Measurements from ENCODE around the gene DNAJC11. TPM values are rescaled to one million over a fixed set of nuclear protein-coding genes. Genes with fewer than 3 reads are reported as not detected.
A peak's percentile ranks its signal among the peaks of the same experiment; 100 is the strongest.
"Not testable (repeated sequence)": the region's sequence is repeated elsewhere in the genome, so short reads cannot be mapped to it uniquely, and the experiment has no call there.

DNAJC11 gene
- total RNA-seq, 1 experiment from 2014 or later = 33.4 TPM

- Histone ChIP-seq H3K4me2 (ENCODE audit: low read depth, low read length, poor library complexity, severe bottlenecking) (no peak overlapping the region), H3K27ac (ENCODE audit: low read length) (no peak overlapping the region), H3K4me1 (ENCODE audit: low read length) (no peaks in the 10 kb centered on the region), H3K36me3 (ENCODE audit: insufficient read depth, low read length) (no peaks in the 10 kb centered on the region), H3K9ac (ENCODE audit: low read length) (no peak overlapping the region), H2AFZ (ENCODE audit: low read length) (no peak overlapping the region), H4K20me1 (ENCODE audit: insufficient read depth, low read depth, low read length) (no peaks in the 10 kb centered on the region), H3K27me3 (ENCODE audit: low read length) (no peaks in the 10 kb centered on the region), H3K4me3 (ENCODE audit: low read length) (no peak overlapping the region), H3K9me2 (replicated peaks; ENCODE audit: insufficient read depth, low read length) (no peaks in the 10 kb centered on the region), H3K9me3 (ENCODE audit: low read length) (0 out of 2 replicates have a peak, but pooled peaks cover 2% of the 10 kb centered on the region), H3K79me2 (ENCODE audit: low read length) (no peaks in the 10 kb centered on the region)
- no peak for DNase-seq
Measured at GRCh38 chr1:6711174-6711573, 9.6 kb upstream of the DNAJC11 start.

- Histone ChIP-seq H3K27me3 (ENCODE audit: low read length) (no peaks in the 10 kb centered on the region), H3K36me3 (ENCODE audit: insufficient read depth, low read length) (no peaks in the 10 kb centered on the region), H3K79me2 (ENCODE audit: low read length) (peaks cover 19% of the 10 kb centered on the region), H3K9me2 (replicated peaks; ENCODE audit: insufficient read depth, low read length) (no peaks in the 10 kb centered on the region), H3K4me1 (ENCODE audit: low read length) (peaks cover 19% of the 10 kb centered on the region), H2AFZ (ENCODE audit: low read length) (no peak overlapping the region), H3K4me3 (ENCODE audit: low read length) (no peak overlapping the region), H4K20me1 (ENCODE audit: insufficient read depth, low read depth, low read length) (peaks cover 11% of the 10 kb centered on the region; the same call in 1 of the 2 replicates), H3K9me3 (ENCODE audit: low read length) (no peaks in the 10 kb centered on the region), H3K4me2 (ENCODE audit: low read depth, low read length, poor library complexity, severe bottlenecking) (no peak overlapping the region), H3K9ac (ENCODE audit: low read length) (no peak overlapping the region), H3K27ac (ENCODE audit: low read length) (no peak overlapping the region)
- DNase-seq = no peak
Measured at GRCh38 chr1:6704746-6705145, 3.1 kb upstream of the DNAJC11 start.

- no peak overlapping the region for H3K4me2 ChIP-seq (ENCODE audit: low read depth, low read length, poor library complexity, severe bottlenecking)
- H3K4me3 ChIP-seq (ENCODE audit: low read length) = no peak overlapping the region
- no peak overlapping the region for H2AFZ ChIP-seq (ENCODE audit: low read length)
- no peaks in the 10 kb centered on the region for H3K36me3 ChIP-seq (ENCODE audit: insufficient read depth, low read length)
- no peaks in the 10 kb centered on the region for H3K27me3 ChIP-seq (ENCODE audit: low read length)
- H3K4me1 ChIP-seq (ENCODE audit: low read length) = peaks cover 26% of the 10 kb centered on the region
- 0 out of 2 replicates have a peak overlapping the region, but pooled peaks have one; percentile 17 for H3K9ac ChIP-seq (ENCODE audit: low read length)
- H4K20me1 ChIP-seq (ENCODE audit: insufficient read depth, low read depth, low read length) = peaks cover 17% of the 10 kb centered on the region; the same call in 1 of the 2 replicates
- no peaks in the 10 kb centered on the region for H3K9me3 ChIP-seq (ENCODE audit: low read length)
- no peak overlapping the region for H3K27ac ChIP-seq (ENCODE audit: low read length)
- peaks cover 35% of the 10 kb centered on the region for H3K79me2 ChIP-seq (ENCODE audit: low read length)
- DNase-seq = no peak
- H3K9me2 ChIP-seq (replicated peaks; ENCODE audit: insufficient read depth, low read length) = no peaks in the 10 kb centered on the region
Measured at GRCh38 chr1:6703016-6703415, 1.4 kb upstream of the DNAJC11 start.

GRCh38 chr1:6700853-6701436 lies 671 bp downstream of the DNAJC11 start:
- Histone ChIP-seq H3K36me3 (ENCODE audit: insufficient read depth, low read length) (no peaks in the 10 kb centered on the region; the same call in 1 of the 2 replicates), H3K27me3 (ENCODE audit: low read length) (no peaks in the 10 kb centered on the region), H4K20me1 (ENCODE audit: insufficient read depth, low read depth, low read length) (peaks cover 17% of the 10 kb centered on the region; the same call in 1 of the 2 replicates), H3K27ac (ENCODE audit: low read length) (no peak overlapping the region), H3K4me3 (ENCODE audit: low read length) (peak overlapping the region; percentile 96), H3K79me2 (ENCODE audit: low read length) (peaks cover 55% of the 10 kb centered on the region), H3K4me1 (ENCODE audit: low read length) (peaks cover 26% of the 10 kb centered on the region), H3K9me3 (ENCODE audit: low read length) (no peaks in the 10 kb centered on the region), H3K4me2 (ENCODE audit: low read depth, low read length, poor library complexity, severe bottlenecking) (peak overlapping the region; percentile 86), H3K9me2 (replicated peaks; ENCODE audit: insufficient read depth, low read length) (no peaks in the 10 kb centered on the region), H2AFZ (ENCODE audit: low read length) (no peak overlapping the region), H3K9ac (ENCODE audit: low read length) (peak overlapping the region; percentile 99)
- no peak for DNase-seq

GRCh38 chr1:6699915-6700314 lies 1.7 kb downstream of the DNAJC11 start:
- Histone ChIP-seq H3K4me1 (ENCODE audit: low read length) (peaks cover 26% of the 10 kb centered on the region), H3K4me2 (ENCODE audit: low read depth, low read length, poor library complexity, severe bottlenecking) (peak overlapping the region; percentile 86), H3K79me2 (ENCODE audit: low read length) (peaks cover 63% of the 10 kb centered on the region), H3K4me3 (ENCODE audit: low read length) (peak overlapping the region; percentile 96), H4K20me1 (ENCODE audit: insufficient read depth, low read depth, low read length) (peaks cover 17% of the 10 kb centered on the region; the same call in 1 of the 2 replicates), H3K9ac (ENCODE audit: low read length) (peak overlapping the region; percentile 99; the same call in 1 of the 2 replicates)
- DNase-seq; H3K9me3 ChIP-seq (ENCODE audit: low read length); H2AFZ ChIP-seq (ENCODE audit: low read length); H3K27ac ChIP-seq (ENCODE audit: low read length); H3K9me2 ChIP-seq (replicated peaks; ENCODE audit: insufficient read depth, low read length); H3K27me3 ChIP-seq (ENCODE audit: low read length); H3K36me3 ChIP-seq (ENCODE audit: insufficient read depth, low read length): not testable (repeated sequence)

- H3K9me2 ChIP-seq (replicated peaks; ENCODE audit: insufficient read depth, low read length) = no peaks in the 10 kb centered on the region
- H4K20me1 ChIP-seq (ENCODE audit: insufficient read depth, low read depth, low read length) = peaks cover 13% of the 10 kb centered on the region; the same call in 1 of the 2 replicates
- H3K4me2 ChIP-seq (ENCODE audit: low read depth, low read length, poor library complexity, severe bottlenecking) = no peak overlapping the region
- DNase-seq = no peak
- H3K4me1 ChIP-seq (ENCODE audit: low read length) = peaks cover 18% of the 10 kb centered on the region
- no peaks in the 10 kb centered on the region for H3K9me3 ChIP-seq (ENCODE audit: low read length)
- H3K27ac ChIP-seq (ENCODE audit: low read length) = no peak overlapping the region
- no peak overlapping the region for H2AFZ ChIP-seq (ENCODE audit: low read length)
- no peaks in the 10 kb centered on the region for H3K27me3 ChIP-seq (ENCODE audit: low read length)
- no peak overlapping the region for H3K9ac ChIP-seq (ENCODE audit: low read length)
- no peak overlapping the region for H3K4me3 ChIP-seq (ENCODE audit: low read length)
- H3K79me2 ChIP-seq (ENCODE audit: low read length) = peaks cover 87% of the 10 kb centered on the region
- H3K36me3 ChIP-seq (ENCODE audit: insufficient read depth, low read length) = no peaks in the 10 kb centered on the region; the same call in 1 of the 2 replicates
Measured at GRCh38 chr1:6695868-6696267, 5.7 kb downstream of the DNAJC11 start.

- peaks cover 2% of the 10 kb centered on the region for H3K4me1 ChIP-seq (ENCODE audit: low read length)
- H2AFZ ChIP-seq (ENCODE audit: low read length) = no peak overlapping the region
- peaks cover 87% of the 10 kb centered on the region for H3K79me2 ChIP-seq (ENCODE audit: low read length)
- DNase-seq = no peak
- no peak overlapping the region for H3K27ac ChIP-seq (ENCODE audit: low read length)
- H3K4me3 ChIP-seq (ENCODE audit: low read length) = no peak overlapping the region
- H3K9ac ChIP-seq (ENCODE audit: low read length) = no peak overlapping the region
- no peak overlapping the region for H3K4me2 ChIP-seq (ENCODE audit: low read depth, low read length, poor library complexity, severe bottlenecking)
- no peaks in the 10 kb centered on the region for H3K9me3 ChIP-seq (ENCODE audit: low read length)
- peaks cover 4% of the 10 kb centered on the region; the same call in 1 of the 2 replicates for H4K20me1 ChIP-seq (ENCODE audit: insufficient read depth, low read depth, low read length)
- H3K9me2 ChIP-seq (replicated peaks; ENCODE audit: insufficient read depth, low read length) = no peaks in the 10 kb centered on the region
- no peaks in the 10 kb centered on the region; the same call in 1 of the 2 replicates for H3K36me3 ChIP-seq (ENCODE audit: insufficient read depth, low read length)
- H3K27me3 ChIP-seq (ENCODE audit: low read length) = no peaks in the 10 kb centered on the region
Measured at GRCh38 chr1:6694121-6694713, 7.4 kb downstream of the DNAJC11 start.

GRCh38 chr1:6692956-6693355 lies 8.7 kb downstream of the DNAJC11 start:
- Histone ChIP-seq H3K79me2 (ENCODE audit: low read length) (peaks cover 88% of the 10 kb centered on the region), H3K27ac (ENCODE audit: low read length) (no peak overlapping the region), H4K20me1 (ENCODE audit: insufficient read depth, low read depth, low read length) (no peaks in the 10 kb centered on the region), H3K9ac (ENCODE audit: low read length) (no peak overlapping the region), H3K9me2 (replicated peaks; ENCODE audit: insufficient read depth, low read length) (no peaks in the 10 kb centered on the region), H3K4me3 (ENCODE audit: low read length) (no peak overlapping the region), H3K9me3 (ENCODE audit: low read length) (no peaks in the 10 kb centered on the region), H3K4me2 (ENCODE audit: low read depth, low read length, poor library complexity, severe bottlenecking) (no peak overlapping the region), H2AFZ (ENCODE audit: low read length) (no peak overlapping the region), H3K4me1 (ENCODE audit: low read length) (no peaks in the 10 kb centered on the region), H3K36me3 (ENCODE audit: insufficient read depth, low read length) (no peaks in the 10 kb centered on the region; the same call in 1 of the 2 replicates), H3K27me3 (ENCODE audit: low read length) (no peaks in the 10 kb centered on the region)
- no peak for DNase-seq
